Measurements from ENCODE around the gene SWSAP1. TPM values are rescaled to one million over a fixed set of nuclear protein-coding genes. Genes with fewer than 3 reads are reported as not detected.

Gene SWSAP1
- total RNA-seq, 1 experiment from 2014 or later, result 3.9 TPM

DNA sequence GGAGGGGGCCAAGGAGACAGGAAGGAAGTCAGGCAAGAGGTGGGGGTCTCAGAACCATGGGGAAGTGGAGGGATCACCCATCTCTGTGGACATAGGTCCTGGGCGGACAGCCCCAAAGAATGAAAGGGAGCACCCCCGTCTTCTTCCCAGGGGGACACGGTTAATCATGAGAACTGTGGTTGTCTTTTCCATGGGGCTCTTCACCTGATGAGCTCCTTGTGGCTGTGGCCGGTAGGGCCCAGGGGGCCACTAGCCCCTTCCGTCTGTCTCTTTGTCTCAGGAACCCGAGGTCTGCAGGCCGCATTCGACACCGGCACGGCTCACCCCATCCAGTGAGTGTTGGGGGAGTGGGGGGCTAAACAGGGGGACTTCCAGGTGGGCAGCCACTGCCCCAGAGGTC is 10.6 kb upstream of the SWSAP1 start:
- ChIA-PET POLR2A (no interaction called here), CTCF (interaction anchor here (0.7 kb wide), 1 partner anchor 181 kb away, joined by 3 read pairs; no protein-coding TSS in a partner anchor)
- intact Hi-C loops (cut with micrococcal nuclease; ENCODE audit: unreplicated experiment), result no loop called here
- no peak overlapping the region for H3K4me3 ChIP-seq (ENCODE audit: low read depth, low read length)
- H3K36me3 ChIP-seq (ENCODE audit: control insufficient read depth, insufficient read depth, low read length), result no peaks in the 10 kb centered on the region
- Mint-ChIP-seq H3K4me3 (ENCODE audit: unreplicated experiment) (no peak overlapping the region), H3K27ac (ENCODE audit: unreplicated experiment) (no peak overlapping the region), H3K27me3 (ENCODE audit: insufficient read depth, unreplicated experiment) (no peaks in the 10 kb centered on the region), H3K4me1 (ENCODE audit: low read depth, unreplicated experiment) (peaks cover 7% of the 10 kb centered on the region), H3K36me3 (ENCODE audit: insufficient read depth, unreplicated experiment) (no peaks in the 10 kb centered on the region), H3K9me3 (ENCODE audit: unreplicated experiment) (no peaks in the 10 kb centered on the region)
- no peaks in the 10 kb centered on the region for H3K4me1 ChIP-seq
- no peaks in the 10 kb centered on the region for H3K9me3 ChIP-seq
- no TSS peak for BruUV-seq (replicated peaks)
- TF ChIP-seq, protein P1, sequence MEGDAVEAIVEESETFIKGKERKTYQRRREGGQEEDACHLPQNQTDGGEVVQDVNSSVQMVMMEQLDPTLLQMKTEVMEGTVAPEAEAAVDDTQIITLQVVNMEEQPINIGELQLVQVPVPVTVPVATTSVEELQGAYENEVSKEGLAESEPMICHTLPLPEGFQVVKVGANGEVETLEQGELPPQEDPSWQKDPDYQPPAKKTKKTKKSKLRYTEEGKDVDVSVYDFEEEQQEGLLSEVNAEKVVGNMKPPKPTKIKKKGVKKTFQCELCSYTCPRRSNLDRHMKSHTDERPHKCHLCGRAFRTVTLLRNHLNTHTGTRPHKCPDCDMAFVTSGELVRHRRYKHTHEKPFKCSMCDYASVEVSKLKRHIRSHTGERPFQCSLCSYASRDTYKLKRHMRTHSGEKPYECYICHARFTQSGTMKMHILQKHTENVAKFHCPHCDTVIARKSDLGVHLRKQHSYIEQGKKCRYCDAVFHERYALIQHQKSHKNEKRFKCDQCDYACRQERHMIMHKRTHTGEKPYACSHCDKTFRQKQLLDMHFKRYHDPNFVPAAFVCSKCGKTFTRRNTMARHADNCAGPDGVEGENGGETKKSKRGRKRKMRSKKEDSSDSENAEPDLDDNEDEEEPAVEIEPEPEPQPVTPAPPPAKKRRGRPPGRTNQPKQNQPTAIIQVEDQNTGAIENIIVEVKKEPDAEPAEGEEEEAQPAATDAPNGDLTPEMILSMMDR (IDR thresholded peaks at IDR 0.05; ENCODE audit: insufficient read depth in 1 of 2, low read depth in 1 of 2, low read length in 1 of 2, severe bottlenecking in 1 of 2, unreplicated experiment in 1 of 2), result no peak
- no peaks in the 10 kb centered on the region for H3K27me3 ChIP-seq (replicated peaks; ENCODE audit: control insufficient read depth, insufficient read depth, low read length)
- no peak for DNase-seq

DNA sequence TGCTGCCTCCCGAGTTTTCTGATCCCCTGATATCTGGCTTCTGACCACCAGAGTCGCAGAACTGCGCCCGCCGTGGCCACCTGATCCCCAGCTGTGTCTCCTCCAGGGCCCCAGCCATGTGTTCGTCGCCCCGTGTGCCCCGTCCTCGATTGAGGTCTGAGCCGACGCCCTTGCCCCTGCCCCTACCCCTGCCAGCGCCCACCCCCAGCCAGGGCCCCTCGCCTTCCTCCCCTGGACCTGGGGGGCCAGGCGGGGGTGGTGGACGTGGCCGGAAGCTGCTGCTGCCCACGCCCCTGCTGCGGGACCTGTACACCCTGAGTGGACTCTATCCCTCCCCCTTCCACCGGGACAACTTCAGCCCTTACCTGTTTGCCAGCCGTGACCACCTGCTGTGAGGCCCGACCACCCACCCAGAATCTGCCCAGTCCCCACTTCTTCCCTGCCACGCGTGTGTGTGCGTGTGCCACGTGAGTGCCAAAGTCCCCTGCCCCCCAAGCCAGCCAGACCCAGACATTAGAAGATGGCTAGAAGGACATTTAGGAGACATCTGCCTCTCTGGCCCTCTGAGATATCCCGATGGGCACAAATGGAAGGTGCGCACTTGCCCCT is 10.1 kb upstream of the SWSAP1 start:
- no peaks in the 10 kb centered on the region for H3K27me3 ChIP-seq (replicated peaks; ENCODE audit: control insufficient read depth, insufficient read depth, low read length)
- no peak for DNase-seq
- no peaks in the 10 kb centered on the region for H3K9me3 Mint-ChIP-seq (ENCODE audit: unreplicated experiment)
- no TSS peak for BruUV-seq (replicated peaks)
- no peaks in the 10 kb centered on the region for H3K9me3 ChIP-seq
- H3K36me3 Mint-ChIP-seq (ENCODE audit: insufficient read depth, unreplicated experiment), result peaks cover 3% of the 10 kb centered on the region
- H3K4me3 ChIP-seq (ENCODE audit: low read depth, low read length), result no peak overlapping the region
- ChIA-PET CTCF (interaction anchor here (0.7 kb wide), 1 partner anchor 180 kb away, joined by 3 read pairs; no protein-coding TSS in a partner anchor), POLR2A (no interaction called here)
- H3K4me1 ChIP-seq, result no peaks in the 10 kb centered on the region
- no peak overlapping the region for H3K27ac Mint-ChIP-seq (ENCODE audit: unreplicated experiment)
- no peaks in the 10 kb centered on the region for H3K27me3 Mint-ChIP-seq (ENCODE audit: insufficient read depth, unreplicated experiment)
- H3K4me3 Mint-ChIP-seq (ENCODE audit: unreplicated experiment), result no peak overlapping the region
- intact Hi-C loops (cut with micrococcal nuclease; ENCODE audit: unreplicated experiment), result no loop called here
- TF ChIP-seq, protein P1 (IDR thresholded peaks at IDR 0.05; ENCODE audit: insufficient read depth in 1 of 2, low read depth in 1 of 2, low read length in 1 of 2, severe bottlenecking in 1 of 2, unreplicated experiment in 1 of 2), result no peak
- H3K36me3 ChIP-seq (ENCODE audit: control insufficient read depth, insufficient read depth, low read length), result no peaks in the 10 kb centered on the region
- H3K4me1 Mint-ChIP-seq (ENCODE audit: low read depth, unreplicated experiment), result peaks cover 7% of the 10 kb centered on the region

DNA sequence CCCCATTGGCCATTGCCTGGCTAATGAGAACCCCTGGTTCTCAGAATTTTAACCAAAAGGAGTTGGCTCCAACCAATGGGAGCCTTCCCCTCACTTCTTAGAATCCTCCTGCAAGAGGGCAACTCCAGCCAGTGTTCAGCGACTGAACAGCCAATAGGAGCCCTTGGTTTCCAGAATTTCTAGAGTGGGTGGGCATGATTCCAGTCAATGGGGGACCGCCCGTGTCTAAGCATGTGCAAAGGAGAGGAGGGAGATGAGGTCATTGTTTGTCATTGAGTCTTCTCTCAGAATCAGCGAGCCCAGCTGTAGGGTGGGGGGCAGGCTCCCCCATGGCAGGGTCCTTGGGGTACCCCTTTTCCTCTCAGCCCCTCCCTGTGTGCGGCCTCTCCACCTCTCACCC is 9.5 kb upstream of the SWSAP1 start:
- H3K27me3 Mint-ChIP-seq (ENCODE audit: insufficient read depth, unreplicated experiment), result no peaks in the 10 kb centered on the region
- peaks cover 7% of the 10 kb centered on the region for H3K4me1 Mint-ChIP-seq (ENCODE audit: low read depth, unreplicated experiment)
- no peak overlapping the region for H3K4me3 Mint-ChIP-seq (ENCODE audit: unreplicated experiment)
- Histone ChIP-seq H3K4me1 (no peaks in the 10 kb centered on the region), H3K36me3 (ENCODE audit: control insufficient read depth, insufficient read depth, low read length) (no peaks in the 10 kb centered on the region), H3K27me3 (replicated peaks; ENCODE audit: control insufficient read depth, insufficient read depth, low read length) (no peaks in the 10 kb centered on the region), H3K4me3 (ENCODE audit: low read depth, low read length) (no peak overlapping the region), H3K9me3 (no peaks in the 10 kb centered on the region)
- BruUV-seq (replicated peaks), result no TSS peak
- CTCF ChIA-PET, result no interaction called here
- peaks cover 6% of the 10 kb centered on the region for H3K36me3 Mint-ChIP-seq (ENCODE audit: insufficient read depth, unreplicated experiment)
- POLR2A ChIA-PET, result no interaction called here
- TF ChIP-seq, protein P1 (IDR thresholded peaks at IDR 0.05; ENCODE audit: insufficient read depth in 1 of 2, low read depth in 1 of 2, low read length in 1 of 2, severe bottlenecking in 1 of 2, unreplicated experiment in 1 of 2), result no peak
- intact Hi-C loops (cut with micrococcal nuclease; ENCODE audit: unreplicated experiment), result no loop called here
- H3K9me3 Mint-ChIP-seq (ENCODE audit: unreplicated experiment), result no peaks in the 10 kb centered on the region
- no peak overlapping the region for H3K27ac Mint-ChIP-seq (ENCODE audit: unreplicated experiment)
- DNase-seq, result no peak

Data from Caco-2 (cell line).